GM18873 (cell line): ENCODE data around the gene ADCY2.

ENCODE experiments used
- ATAC-seq: cut with Tn5 transposase; IDR thresholded peaks from one replicate; pipeline ENCODE4 v1.9.1; 2021; ENCODE audit warnings: mild to moderate bottlenecking, moderate library complexity, moderate number of reproducible peaks; ENCODE audit not compliant: unreplicated experiment, low FRiP score

ADCY2 gene

GRCh38 chr5:7811715-7812114, 415.8 kb downstream of the ADCY2 start:
- ATAC-seq = no peak

- no peak for ATAC-seq
These were observed 417.1 kb downstream of the ADCY2 start for GRCh38 chr5:7813007-7813406.

- ATAC-seq = no peak
These were observed 417.6 kb downstream of the ADCY2 start for GRCh38 chr5:7813576-7813975.

- no peak for ATAC-seq
These were observed 418.9 kb downstream of the ADCY2 start for GRCh38 chr5:7814816-7815215.

GRCh38 chr5:7815892-7816534, 420.1 kb downstream of the ADCY2 start:
- peak; percentile 81 for ATAC-seq

- peak; percentile 9 for ATAC-seq
These were observed 420.6 kb downstream of the ADCY2 start for GRCh38 chr5:7816535-7816901.

- no peak for ATAC-seq
These were observed 426.5 kb downstream of the ADCY2 start for GRCh38 chr5:7822449-7822848.

- ATAC-seq = no peak
These were observed 427.7 kb downstream of the ADCY2 start for GRCh38 chr5:7823594-7823993.

- ATAC-seq = no peak
These were observed 429.1 kb downstream of the ADCY2 start for GRCh38 chr5:7824995-7825394.

GRCh38 chr5:7825630-7826029, 429.7 kb downstream of the ADCY2 start:
- ATAC-seq = no peak

GRCh38 chr5:7827610-7828009, 431.7 kb downstream of the ADCY2 start:
- no peak for ATAC-seq

- ATAC-seq = no peak
These were observed 432.3 kb downstream of the ADCY2 start for GRCh38 chr5:7828269-7828668.

- ATAC-seq = no peak
These were observed 439.0 kb downstream of the ADCY2 start for GRCh38 chr5:7834982-7835381.

GRCh38 chr5:7837403-7837802, 441.5 kb downstream of the ADCY2 start:
- ATAC-seq = no peak

- ATAC-seq = no peak
These were observed 446.6 kb downstream of the ADCY2 start for GRCh38 chr5:7842531-7842930.

- no peak for ATAC-seq
These were observed 449.0 kb downstream of the ADCY2 start for GRCh38 chr5:7844901-7845300.

GRCh38 chr5:7845557-7845956, 449.6 kb downstream of the ADCY2 start:
- no peak for ATAC-seq

- no peak for ATAC-seq
These were observed 450.4 kb downstream of the ADCY2 start for GRCh38 chr5:7846327-7846726.

GRCh38 chr5:7848296-7848695, 452.4 kb downstream of the ADCY2 start:
- no peak for ATAC-seq

GRCh38 chr5:7849681-7850394, 453.9 kb downstream of the ADCY2 start:
- no peak for ATAC-seq

GRCh38 chr5:7850395-7851239, 454.7 kb downstream of the ADCY2 start, which contains the start of gene CFAP90:
Gene CFAP90 (minus strand): TSS chr5:7851133. CDS start chr5:7851021, 112 bp downstream.
- no peak for ATAC-seq
